GM18519 (cell line): ENCODE results near the gene DAPK2.

ENCODE experiments used
- ATAC-seq: cut with Tn5 transposase; IDR thresholded peaks from one replicate; pipeline ENCODE4 v1.9.1; 2021; ENCODE audit warnings: mild to moderate bottlenecking, moderate library complexity; ENCODE audit not compliant: unreplicated experiment, low FRiP score

The DAPK2 gene

DNA sequence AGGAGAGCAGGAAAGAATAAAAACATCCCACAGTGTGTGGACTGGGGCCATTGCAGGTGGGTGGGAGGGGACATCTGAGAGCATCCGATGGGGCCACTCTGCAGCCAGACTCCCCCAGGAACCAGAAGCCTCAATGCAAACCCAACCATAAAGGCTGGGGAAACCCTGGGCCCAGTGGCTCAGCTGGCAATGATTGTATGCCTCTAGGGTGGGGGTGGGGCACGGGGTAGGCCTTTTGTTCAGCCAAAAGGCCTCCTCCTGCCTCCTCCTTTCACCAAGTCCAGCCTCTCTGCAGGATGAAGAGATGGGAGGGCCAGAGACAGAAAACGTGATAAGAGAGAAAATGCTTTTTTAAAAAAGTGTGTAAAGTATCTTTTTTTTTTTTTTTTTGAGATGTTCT lies 167.1 kb downstream of the DAPK2 start:
- no peak for ATAC-seq

DNA sequence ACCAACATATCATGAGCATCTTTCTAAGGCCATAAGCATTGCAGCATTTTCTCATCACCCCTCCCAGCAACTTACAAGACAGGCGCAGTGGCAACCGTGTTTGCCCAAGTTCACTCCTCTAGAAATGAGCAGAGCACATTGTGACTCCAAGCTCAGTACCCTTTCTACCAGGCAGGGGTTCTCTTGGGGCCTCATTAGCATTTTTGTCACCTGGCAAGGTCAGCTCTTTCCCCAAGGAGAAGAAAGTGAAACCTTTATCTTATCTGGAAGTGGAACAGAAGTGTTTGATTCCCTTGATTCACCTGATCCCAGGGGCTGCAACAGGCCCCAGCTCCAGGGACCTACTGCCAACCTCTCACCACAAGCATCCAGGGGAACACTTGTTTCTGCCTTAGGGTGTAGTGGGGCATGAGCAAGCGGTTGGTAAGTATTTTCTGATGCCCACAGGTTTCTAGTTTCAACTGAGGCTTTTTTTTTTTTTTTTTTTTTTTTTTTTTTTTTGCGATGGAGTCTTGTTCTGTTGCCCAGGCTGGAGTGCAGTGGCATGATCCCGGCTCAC lies 168.5 kb downstream of the DAPK2 start:
- ATAC-seq, result no peak

DNA sequence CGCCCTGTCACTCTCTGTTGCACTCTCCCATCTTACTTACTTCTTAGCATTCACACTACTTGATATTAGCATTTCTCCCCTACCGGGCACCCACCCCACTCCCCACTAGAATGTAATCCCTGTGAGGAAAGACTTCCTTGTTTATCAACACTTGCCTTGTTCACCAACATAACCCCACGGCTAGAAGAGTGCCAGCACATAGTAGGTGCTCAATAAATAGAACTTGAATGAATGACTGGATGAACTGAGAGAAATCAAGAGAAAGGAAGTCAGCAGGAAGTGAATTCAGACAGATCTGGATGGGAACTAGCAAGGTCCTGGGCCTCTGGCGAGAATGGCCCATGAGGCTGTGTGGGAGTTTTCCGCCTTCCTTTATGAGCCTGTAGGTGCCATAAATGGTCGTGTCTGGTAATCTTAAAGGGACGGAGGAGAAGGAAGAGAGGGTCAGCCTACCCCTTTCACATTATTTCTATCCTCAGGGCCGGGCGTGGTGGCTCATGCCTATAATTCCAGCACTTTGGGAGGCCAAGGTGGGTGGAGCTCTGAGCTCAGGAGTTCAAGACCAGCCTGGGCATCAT lies 170.1 kb downstream of the DAPK2 start:
- no peak for ATAC-seq

DNA sequence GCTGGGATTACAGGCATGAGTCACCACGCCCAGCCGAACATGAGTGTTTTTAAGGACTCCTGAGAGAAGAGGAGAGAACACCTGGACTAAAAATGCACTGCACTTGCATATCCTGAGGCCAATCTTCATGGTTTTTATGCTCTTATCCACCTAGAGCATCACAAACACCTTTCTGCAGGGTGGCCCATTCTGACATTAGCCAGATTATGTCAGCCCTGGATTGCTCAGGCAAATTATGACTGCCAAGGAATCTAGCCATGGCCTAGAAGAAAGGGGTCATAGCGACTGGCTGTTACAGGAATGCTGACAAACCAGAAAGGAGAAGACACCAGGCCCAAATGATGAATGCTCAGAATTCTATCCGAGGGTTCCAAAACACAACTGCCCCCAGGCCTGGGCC lies 171.7 kb downstream of the DAPK2 start:
- no peak for ATAC-seq

DNA sequence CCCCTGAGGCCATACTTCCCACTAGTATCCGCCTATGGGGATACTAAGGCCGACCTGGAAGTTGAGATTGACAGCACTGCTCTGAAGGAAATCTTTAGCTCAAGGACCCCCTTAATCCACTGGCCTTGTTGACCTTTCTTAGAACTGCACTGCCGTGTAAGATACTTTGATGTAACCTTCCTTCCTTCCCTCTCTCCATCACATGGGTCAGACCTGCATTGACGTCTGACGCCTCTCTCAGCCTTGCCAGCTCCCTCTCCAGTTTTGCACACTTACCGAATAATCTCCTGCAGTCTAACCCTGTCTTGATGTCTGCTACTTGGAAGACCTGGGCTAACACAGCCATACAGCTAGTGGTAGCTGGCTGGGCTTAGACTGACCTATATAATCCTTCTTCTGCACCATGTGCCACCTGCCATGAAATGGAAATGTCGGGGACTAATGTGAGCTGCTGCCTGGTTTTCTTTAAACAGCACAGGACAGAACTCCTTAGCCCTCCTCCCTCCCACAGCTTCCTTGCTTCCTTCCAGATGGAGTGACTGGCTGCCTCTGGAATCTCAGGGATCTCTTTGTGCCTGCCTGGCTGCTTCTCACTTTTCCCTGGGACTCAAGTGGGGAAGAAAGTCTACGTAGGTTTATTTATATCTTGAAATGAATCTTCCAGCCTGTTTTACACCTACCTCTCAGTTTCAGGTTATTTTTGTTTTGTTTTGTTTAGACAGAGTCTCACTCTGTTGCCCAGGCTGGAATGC lies 173.3 kb downstream of the DAPK2 start:
- ATAC-seq, result no peak

DNA sequence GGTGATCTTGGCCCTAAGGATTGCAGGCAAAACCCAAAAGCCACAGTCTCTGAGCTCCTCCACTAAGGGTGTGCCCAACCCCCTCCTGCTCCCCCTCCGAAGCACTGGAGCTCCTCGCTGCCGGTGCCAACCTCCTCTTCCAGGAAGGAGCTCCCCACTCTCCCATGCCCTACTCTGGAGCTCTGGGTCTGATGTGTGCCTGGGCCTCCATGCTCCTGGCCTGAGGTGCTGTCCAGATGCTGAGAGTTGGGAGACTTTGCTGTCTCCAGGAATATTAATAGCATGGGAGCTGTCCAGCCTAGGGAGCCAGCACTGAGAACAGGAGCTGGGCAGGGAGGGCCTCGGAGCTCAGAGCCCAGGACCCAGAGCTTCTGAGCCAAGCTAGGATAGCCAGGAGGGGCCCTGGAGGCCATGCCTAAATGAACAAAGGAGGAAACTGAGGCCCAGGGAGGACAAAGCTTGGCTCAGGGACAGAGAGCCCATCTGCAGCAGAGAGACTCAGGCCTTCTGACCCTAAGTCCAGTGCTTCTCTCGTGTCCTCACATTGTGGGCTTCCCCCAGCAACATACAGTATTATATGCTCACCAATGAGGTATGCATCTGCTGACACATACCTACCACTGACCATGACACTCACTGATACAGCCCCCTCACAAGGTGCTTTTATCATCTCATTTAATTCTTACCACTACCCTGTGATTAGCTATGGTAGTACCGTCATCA lies 175.6 kb downstream of the DAPK2 start:
- no peak for ATAC-seq

DNA sequence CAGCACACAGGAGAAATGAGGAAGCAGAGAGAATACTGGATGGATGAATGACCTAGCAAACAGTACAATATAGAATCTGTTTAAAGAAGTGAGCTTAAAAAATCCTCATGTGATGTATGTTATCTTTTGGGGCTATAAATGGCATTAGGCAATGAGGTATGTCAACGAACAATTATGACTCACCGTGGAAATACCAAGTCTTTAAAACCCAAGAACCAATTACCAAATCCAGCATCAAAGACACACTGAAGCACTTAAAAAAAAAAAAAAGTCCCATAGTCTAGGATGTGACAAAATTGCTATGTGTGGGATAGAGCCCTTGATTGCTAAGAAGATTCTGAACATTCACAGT lies 176.3 kb downstream of the DAPK2 start:
- no peak for ATAC-seq

DNA sequence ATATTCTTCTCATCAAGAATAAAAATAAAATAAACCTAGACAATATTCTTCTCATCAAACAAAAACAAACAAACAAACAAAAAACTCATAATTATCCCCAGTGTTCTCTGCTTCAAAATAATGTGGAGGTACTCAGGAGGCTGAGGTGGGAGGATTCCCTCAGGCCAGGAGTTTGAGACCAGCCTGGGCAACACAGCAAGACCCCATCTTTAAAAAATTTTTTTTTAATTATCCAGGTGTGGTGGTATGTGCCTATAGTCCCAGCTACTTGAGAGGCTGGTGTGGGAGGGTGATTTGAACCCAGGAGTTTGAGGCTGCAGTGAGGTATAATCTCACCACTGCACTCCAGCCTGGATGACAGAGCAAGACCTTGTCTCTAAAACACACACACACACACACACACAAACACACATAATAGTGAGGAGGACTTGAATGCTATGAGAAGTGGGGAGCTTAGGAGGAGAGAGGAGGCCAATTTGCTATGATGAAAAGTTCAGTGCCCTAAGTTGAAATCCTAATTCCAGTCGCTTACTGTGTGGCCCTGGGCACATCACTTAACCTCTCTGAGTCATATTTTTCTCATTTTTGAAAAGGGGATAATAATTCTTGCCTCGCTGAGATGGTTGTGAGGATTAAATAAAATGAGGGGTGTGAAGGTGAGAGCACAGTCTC lies 176.8 kb downstream of the DAPK2 start:
- ATAC-seq, result no peak

DNA sequence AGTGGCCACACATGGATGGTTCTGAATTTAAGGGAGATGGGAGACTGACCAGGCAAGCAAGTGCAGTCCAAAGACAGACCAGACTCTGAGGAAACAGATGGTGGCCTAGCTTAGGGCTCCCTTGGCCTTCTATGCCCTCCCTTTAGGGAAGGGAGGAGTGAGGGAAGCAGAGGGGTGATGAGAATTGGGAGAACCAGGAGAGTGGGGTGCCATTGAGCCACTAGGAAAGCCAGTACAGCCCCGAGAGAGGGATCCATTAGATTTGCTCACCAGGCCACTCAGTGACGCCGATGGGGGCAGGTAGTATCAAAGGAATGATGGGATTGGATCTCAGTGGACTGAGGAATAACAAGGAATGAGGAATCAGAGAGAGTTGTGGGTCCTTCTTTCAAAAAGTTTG lies 182.1 kb downstream of the DAPK2 start:
- ATAC-seq, result no peak

DNA sequence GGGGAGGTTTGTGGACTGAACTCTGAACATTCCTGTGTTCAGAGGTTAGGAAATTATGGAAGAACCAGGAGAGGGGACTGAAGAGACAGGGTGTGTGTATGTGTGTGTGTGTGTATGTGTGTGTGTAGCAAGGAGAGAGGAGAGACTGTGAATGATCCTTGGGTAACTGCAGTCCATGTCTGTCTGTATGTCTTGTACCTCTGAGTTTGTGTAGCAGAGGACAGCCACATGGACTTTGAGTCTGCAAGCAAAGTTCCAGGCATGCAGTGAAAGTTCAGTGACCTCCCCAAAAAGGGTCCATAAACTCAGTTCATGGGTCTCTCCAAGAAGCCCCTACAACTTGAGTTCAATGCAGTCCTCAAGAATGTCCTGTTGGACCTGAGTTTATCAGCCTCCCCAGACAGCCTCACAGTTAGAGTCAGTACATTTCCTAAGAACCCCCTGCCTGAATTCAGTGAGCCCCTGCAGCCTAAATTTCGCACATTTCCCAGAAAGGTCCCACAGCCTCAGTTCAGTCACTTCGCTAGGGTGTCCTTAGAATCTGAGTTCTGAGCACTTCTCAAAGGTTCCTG lies 184.3 kb downstream of the DAPK2 start:
- no peak for ATAC-seq

DNA sequence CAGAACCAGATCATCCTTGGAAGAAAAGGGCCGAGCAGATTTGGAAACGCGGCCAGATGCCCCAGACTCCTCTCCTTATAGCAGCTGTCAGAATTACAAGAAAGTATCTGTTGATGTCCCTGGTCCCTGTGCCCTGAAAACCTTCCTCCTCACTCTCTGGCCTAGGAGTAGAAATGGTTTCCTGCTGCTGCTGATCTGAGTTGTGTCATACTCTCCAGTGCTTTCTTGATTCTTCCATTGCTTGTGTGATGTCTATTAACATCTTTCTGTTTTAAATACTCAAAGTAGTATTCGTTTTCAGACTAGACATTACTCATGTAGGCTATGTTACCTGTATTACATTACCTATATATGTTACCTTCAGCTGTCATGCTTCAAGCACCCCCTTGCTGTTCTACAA lies 185.7 kb downstream of the DAPK2 start:
- no peak for ATAC-seq

DNA sequence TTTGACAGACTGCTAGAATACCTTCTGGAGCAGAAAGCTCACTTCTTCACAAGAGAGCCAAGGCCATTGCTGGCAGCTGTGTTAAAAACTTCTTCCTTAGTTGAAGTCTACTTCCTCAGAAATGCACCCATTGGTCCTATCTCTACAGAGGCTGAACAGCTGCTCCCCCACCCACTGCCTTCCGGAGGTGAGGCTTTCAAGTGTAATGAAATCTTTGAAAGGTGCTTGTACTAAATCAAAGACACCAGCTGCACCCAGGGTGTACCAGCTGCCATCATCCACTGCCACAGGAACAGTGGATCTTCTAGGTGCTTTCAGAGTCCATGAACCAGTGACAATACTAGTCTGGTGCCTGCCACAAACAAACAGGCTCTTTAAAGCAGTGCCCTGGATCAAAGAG lies 186.1 kb downstream of the DAPK2 start:
- ATAC-seq, result no peak

DNA sequence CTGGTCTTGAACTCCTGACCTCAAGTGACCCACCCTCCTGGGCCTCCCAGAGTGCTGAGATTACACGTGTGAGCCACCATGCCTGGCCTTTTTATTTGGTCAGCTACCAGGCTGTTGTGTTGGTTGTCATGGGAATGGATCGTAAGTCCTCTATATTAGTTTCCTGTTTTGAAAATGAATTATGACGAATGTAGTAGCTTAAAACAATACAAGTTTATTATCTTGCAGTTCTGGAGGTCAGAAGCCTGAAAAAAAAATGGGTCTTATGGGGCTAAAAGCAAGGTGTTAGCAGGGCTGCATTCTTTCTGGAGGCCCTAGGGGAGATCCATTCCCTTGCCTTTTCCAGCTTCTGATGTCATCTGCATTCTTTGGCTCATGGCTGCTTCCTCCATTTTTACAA lies 187.4 kb downstream of the DAPK2 start:
- ATAC-seq, result no peak

DNA sequence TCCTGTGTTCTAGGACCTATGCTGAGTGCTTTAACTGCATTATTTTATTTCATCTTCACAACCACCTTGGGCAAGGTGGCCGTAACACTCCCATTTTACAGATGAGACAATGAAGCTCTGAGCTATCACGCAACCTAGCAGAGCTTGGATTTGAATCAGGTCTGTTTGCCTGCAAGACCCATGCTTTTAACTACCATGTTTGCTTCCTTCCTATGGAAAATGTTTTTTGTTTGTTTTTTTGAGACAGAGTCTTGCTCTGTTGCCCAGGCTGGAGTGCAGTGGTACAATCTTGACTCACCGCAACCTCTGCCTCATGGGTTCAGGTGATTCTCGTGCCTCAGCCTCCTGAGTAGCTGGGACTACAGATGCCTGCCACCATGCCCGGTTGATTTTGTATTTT lies 187.8 kb downstream of the DAPK2 start:
- no peak for ATAC-seq

DNA sequence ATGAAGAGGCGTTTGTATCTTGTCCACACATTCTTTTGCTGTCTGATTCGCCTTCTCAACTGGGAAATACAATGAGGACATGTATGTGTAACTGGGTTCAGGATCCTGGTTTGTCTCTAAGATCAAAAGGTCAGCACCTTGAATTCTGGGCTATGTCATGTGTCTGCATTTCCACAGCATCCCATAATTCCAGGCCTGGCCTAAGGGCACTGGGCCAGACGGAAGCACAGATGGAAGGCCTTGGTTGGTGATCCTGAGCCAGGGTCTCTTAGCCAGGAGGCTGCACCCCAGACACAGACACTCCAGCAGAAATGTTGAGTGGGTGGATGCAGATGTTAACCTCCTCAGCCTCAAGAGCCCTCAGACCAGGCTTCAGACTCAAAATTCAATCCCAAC lies 188.8 kb downstream of the DAPK2 start:
- ATAC-seq, result no peak
